Ovary (tissue), 9 donors: Measurements from ENCODE around the gene NR3C2. TPM values are rescaled to one million over a fixed set of nuclear protein-coding genes. Genes with fewer than 3 reads are reported as not detected.

Experiments
- DNase-seq, 5 donors: peaks; one replicate each; pipeline ENCODE4 v3.0.0-alpha.2; 2019 to 2020
- H3K27ac ChIP-seq, 2 donors: fragments of 200-600 bp; one replicate each; pipeline versions ENCODE4 v1.5.1 to v1.8.0; 2019 to 2022
- H3K27me3 ChIP-seq: fragments of 200-600 bp; one replicate; pipeline ENCODE4 v1.8.0; 2022
- H3K36me3 ChIP-seq: fragments of 200-600 bp; sonication (generic); one replicate; pipeline ENCODE4 v1.5.1; 2019
- H3K4me1 ChIP-seq: one replicate; pipeline ENCODE4 v1.8.1; 2013; ENCODE audit warnings: mild to moderate bottlenecking, moderate library complexity; ENCODE audit not compliant: insufficient read depth
- H3K4me3 ChIP-seq: fragments of 200-600 bp; sonication (generic); one replicate; pipeline ENCODE4 v1.5.1; 2017
- H3K9me3 ChIP-seq, 2 donors: fragments of 200-600 bp in 1 of 2; sonication (generic) in 1 of 2; one replicate each; pipeline versions ENCODE4 v1.5.1 to v1.8.1; 2013 to 2019; ENCODE audit warnings: mild to moderate bottlenecking in 1 of 2, moderate library complexity in 1 of 2
- EP300 ChIP-seq: sonication (generic); formaldehyde crosslinking; IDR thresholded peaks from one replicate; pipeline ENCODE4 v1.6.1; 2017; ENCODE audit warnings: antibody characterized with exemption
- POLR2A ChIP-seq: fragments of 450-650 bp; IDR thresholded peaks from one replicate; pipeline ENCODE4 v1.6.1; 2017; ENCODE audit warnings: antibody characterized with exemption, mild to moderate bottlenecking, moderate library complexity
- WGBS, 3 donors: extraction: QIAGEN DNeasy Blood & Tissue Kit in 1 of 3; methylation state at CpG; one replicate each; pipeline versions ENCODE4 v1.1.5 to v1.1.7; 2013 to 2017; 5-methylcytosine and 5-hydroxymethylcytosine counted together
- intact Hi-C, 4 donors: fragments of 100-400 bp; cut with DNase I; formaldehyde crosslinking; loops; one replicate each; pipeline versions ENCODE4 v1.11.0 to v1.15.1; 2022 to 2023
- polyA plus RNA-seq, 2 donors: library from polyadenylated mRNA; stranded (reverse); fragments of 200-250 nt in 1 of 2; fragments of 350-450 nt in 1 of 2; fragmentation: Illumina TruSeq in 1 of 2; extraction: RNeasy Lipid Tissue Mini Kit (QIAGEN cat#74804) in 1 of 2; gene quantifications; one replicate each; pipeline ENCODE4 v1.2.3, GENCODE V29; 2013 to 2014
- total RNA-seq, 7 donors: library from RNA; depleted of rRNA in 2 of 7; stranded (reverse); fragments of >200 nt in 2 of 7; fragmentation: NEBNext Ultra II Directional in 3 of 7; extraction: Animal tissue kit (Norgen Biotek cat#: 25700) in 3 of 7; gene quantifications; one replicate each; pipeline versions ENCODE4 v1.1.0 to v1.2.4, GENCODE V29; 2016 to 2023
- TF ChIP-seq, protein P1 (sequence below), 3 donors: fragments of 450-650 bp in 2 of 3; fragments of 200-600 bp in 1 of 3; IDR thresholded peaks; one replicate each; pipeline versions ENCODE4 v1.5.1 to v1.8.0; 2016 to 2022; ENCODE audit warnings: antibody characterized with exemption in 3 of 3, mild to moderate bottlenecking in 1 of 3
- donor health status: DM: no; HTN: no; CAD: no; lungs with moderate emphysema.
- donor health status: DM: no; HTN: no; CAD: no.
- donor health status: Bipolar disorder and iron deficiency.
- donor health status: DM: yes; HTN: yes; CAD: no.
- donor health status: DM: no; HTN: no; CAD: no.
- donor health status: DM: yes; HTN: yes; CAD: no.

NR3C2 gene
- total and polyA plus RNA-seq, 9 donors = 6.8 to 37.5 (median 22.9) TPM

DNA sequence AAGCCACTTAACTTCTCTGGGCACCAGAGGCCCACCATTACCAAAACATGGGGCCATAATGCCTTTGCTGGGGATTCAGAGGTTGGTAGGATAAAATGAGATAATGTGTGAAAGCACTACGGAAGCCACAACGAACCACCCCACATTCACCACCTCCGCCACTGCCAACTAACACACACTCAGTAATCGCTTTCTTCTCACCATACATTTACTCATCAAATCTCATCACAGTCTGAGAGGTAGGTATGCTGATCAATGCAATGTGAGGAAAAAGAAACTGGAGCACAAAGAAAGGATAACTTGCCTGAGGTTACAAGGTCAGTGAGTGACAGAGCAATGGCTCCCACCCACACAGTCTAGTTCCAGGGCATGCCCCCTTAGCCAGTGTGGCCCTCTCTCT, 257.3 kb downstream of the NR3C2 start:
- H3K9me3 ChIP-seq = no peaks in the 10 kb centered on the region
- H3K4me1 ChIP-seq = no peaks in the 10 kb centered on the region
- no peak overlapping the region for H3K4me3 ChIP-seq
- no peaks in the 10 kb centered on the region for H3K36me3 ChIP-seq
- no peak overlapping the region for H3K27ac ChIP-seq
- TF ChIP-seq POLR2A = no peak
- no peak for TF ChIP-seq EP300
- TF ChIP-seq, protein P1, sequence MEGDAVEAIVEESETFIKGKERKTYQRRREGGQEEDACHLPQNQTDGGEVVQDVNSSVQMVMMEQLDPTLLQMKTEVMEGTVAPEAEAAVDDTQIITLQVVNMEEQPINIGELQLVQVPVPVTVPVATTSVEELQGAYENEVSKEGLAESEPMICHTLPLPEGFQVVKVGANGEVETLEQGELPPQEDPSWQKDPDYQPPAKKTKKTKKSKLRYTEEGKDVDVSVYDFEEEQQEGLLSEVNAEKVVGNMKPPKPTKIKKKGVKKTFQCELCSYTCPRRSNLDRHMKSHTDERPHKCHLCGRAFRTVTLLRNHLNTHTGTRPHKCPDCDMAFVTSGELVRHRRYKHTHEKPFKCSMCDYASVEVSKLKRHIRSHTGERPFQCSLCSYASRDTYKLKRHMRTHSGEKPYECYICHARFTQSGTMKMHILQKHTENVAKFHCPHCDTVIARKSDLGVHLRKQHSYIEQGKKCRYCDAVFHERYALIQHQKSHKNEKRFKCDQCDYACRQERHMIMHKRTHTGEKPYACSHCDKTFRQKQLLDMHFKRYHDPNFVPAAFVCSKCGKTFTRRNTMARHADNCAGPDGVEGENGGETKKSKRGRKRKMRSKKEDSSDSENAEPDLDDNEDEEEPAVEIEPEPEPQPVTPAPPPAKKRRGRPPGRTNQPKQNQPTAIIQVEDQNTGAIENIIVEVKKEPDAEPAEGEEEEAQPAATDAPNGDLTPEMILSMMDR (IDR thresholded peaks at IDR 0.05) = no peak
- 96 to 99% (median 98%) methylated on average over 4 of the region's 4 CpGs for WGBS, 3 donors
- H3K27me3 ChIP-seq = no peaks in the 10 kb centered on the region
- DNase-seq = no peak
- intact Hi-C loops = no loop called here

- Histone ChIP-seq H3K27me3 (no peaks in the 10 kb centered on the region), H3K4me3 (no peak overlapping the region), H3K9me3 (no peaks in the 10 kb centered on the region), H3K27ac (no peak overlapping the region), H3K36me3 (no peaks in the 10 kb centered on the region), H3K4me1 (no peaks in the 10 kb centered on the region)
- intact Hi-C loops = no loop called here
- DNase-seq = no peak
- WGBS, 3 donors = 80 to 86% (median 80%) methylated on average over 3 of the region's 3 CpGs
- TF ChIP-seq POLR2A = no peak
- TF ChIP-seq EP300 = no peak
- TF ChIP-seq, protein P1 (IDR thresholded peaks at IDR 0.05) = no peak
Observed at GRCh38 chr4:148182230-148182911, 259.8 kb downstream of the NR3C2 start.

DNA sequence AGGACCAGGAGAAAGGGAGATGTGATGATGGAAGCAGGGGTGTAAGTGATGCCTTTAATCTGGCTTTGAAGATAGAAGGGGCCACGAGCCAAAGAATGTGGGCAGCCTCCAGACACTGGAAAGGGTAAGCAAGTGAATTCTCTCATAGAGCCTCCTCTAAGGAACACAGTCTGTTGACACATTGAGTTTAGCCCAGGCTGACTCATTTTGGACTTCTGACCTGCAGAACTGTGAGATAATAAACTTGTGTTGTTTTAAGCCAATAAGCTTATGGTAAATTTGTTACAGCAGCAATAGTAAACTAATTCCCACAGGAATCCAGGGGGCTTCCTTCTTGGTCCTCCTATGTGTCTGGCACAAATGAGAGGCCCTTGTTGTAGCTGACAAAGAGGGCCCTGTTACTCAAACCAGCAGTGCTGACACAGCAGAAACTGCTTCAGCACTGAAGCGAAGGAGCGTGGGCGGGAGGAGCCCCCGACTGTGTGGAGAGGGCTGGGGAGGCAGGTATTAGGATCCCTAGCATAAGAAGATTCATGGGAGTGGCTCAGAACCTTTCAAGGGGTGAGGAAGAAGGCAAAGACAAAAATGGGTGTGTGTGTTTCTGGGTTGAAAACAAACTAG, 268.7 kb downstream of the NR3C2 start:
- no peaks in the 10 kb centered on the region for H3K36me3 ChIP-seq
- peaks cover 2% of the 10 kb centered on the region for H3K4me1 ChIP-seq
- H3K4me3 ChIP-seq = no peak overlapping the region
- TF ChIP-seq EP300 (no peak), POLR2A (no peak)
- TF ChIP-seq, protein P1 (IDR thresholded peaks at IDR 0.05) = no peak
- no peak for DNase-seq
- H3K27me3 ChIP-seq = no peaks in the 10 kb centered on the region
- WGBS, 3 donors = 90 to 94% (median 94%) methylated on average over 5 of the region's 5 CpGs
- intact Hi-C loops = no loop called here
- H3K9me3 ChIP-seq = no peaks in the 10 kb centered on the region
- H3K27ac ChIP-seq = no peak overlapping the region

DNA sequence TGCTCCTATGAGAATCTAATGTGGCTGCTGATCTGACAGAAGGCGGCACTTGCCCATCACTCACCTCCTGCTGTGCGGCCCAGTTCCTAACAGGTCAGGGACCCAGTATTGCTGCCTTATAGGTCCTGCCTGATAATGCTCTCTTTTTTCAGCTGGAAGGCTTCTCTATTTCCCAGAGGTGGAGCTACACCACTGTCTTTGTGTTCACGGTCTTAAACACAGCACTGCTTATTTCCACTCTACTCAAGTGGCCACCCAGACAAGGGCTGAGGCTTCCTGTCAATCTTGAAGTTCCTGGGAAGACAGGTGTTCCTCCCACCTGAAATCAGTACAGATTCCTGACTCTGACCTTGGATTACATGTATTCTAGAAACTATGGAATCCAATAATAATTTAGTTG, 270.6 kb downstream of the NR3C2 start:
- intact Hi-C loops = no loop called here
- WGBS, 3 donors = 82 to 89% (median 87%) methylated on average over 3 of the region's 3 CpGs

More for the DNA sequence above, 270.6 kb downstream of the NR3C2 start:
- Histone ChIP-seq H3K27ac (no peak overlapping the region), H3K27me3 (no peaks in the 10 kb centered on the region), H3K4me3 (no peak overlapping the region), H3K36me3 (no peaks in the 10 kb centered on the region), H3K9me3 (no peaks in the 10 kb centered on the region), H3K4me1 (peaks cover 7% of the 10 kb centered on the region)
- no peak for TF ChIP-seq EP300
- TF ChIP-seq POLR2A = no peak
- TF ChIP-seq, protein P1 (IDR thresholded peaks at IDR 0.05) = no peak
- no peak for DNase-seq
